GM21786 (cell line): ENCODE data around the gene CACNA1G.

Experiments used
- ATAC-seq: cut with Tn5 transposase; IDR thresholded peaks from one replicate; pipeline ENCODE4 v1.9.1; 2021; ENCODE audit not compliant: unreplicated experiment

CACNA1G gene

GRCh38 chr17:50642722-50643656, 82.5 kb downstream of the CACNA1G start:
- ATAC-seq: no peak

GRCh38 chr17:50645748-50646682, 85.5 kb downstream of the CACNA1G start:
- ATAC-seq: no peak

- no peak for ATAC-seq
Observed at GRCh38 chr17:50647187-50647586, 86.7 kb downstream of the CACNA1G start.

GRCh38 chr17:50649042-50649908, 88.8 kb downstream of the CACNA1G start:
- no peak for ATAC-seq

- ATAC-seq: no peak
Observed at GRCh38 chr17:50651661-50652060, 91.1 kb downstream of the CACNA1G start.

GRCh38 chr17:50653738-50654137, 93.2 kb downstream of the CACNA1G start:
- no peak for ATAC-seq

- ATAC-seq: no peak
Observed at GRCh38 chr17:50656509-50656908, 96.0 kb downstream of the CACNA1G start.

GRCh38 chr17:50657054-50657453, 96.5 kb downstream of the CACNA1G start:
- no peak for ATAC-seq

- no peak for ATAC-seq
Observed at GRCh38 chr17:50657627-50658026, 97.1 kb downstream of the CACNA1G start.

- ATAC-seq: no peak
Observed at GRCh38 chr17:50658616-50659015, 98.1 kb downstream of the CACNA1G start.

GRCh38 chr17:50659179-50659578, 98.7 kb downstream of the CACNA1G start:
- ATAC-seq: no peak

GRCh38 chr17:50660042-50660886, 99.7 kb downstream of the CACNA1G start:
- no peak for ATAC-seq

- ATAC-seq: no peak
Observed at GRCh38 chr17:50660887-50661345, 100.4 kb downstream of the CACNA1G start.

- ATAC-seq: no peak
Observed at GRCh38 chr17:50661348-50661747, 100.8 kb downstream of the CACNA1G start.

GRCh38 chr17:50661795-50662391, 101.4 kb downstream of the CACNA1G start:
- ATAC-seq: no peak

GRCh38 chr17:50662632-50663225, 102.2 kb downstream of the CACNA1G start:
- ATAC-seq: no peak

- no peak for ATAC-seq
Observed at GRCh38 chr17:50663812-50664374, 103.4 kb downstream of the CACNA1G start.

- no peak for ATAC-seq
Observed at GRCh38 chr17:50664788-50665458, 104.4 kb downstream of the CACNA1G start.
